D721Med (cell line): Measurements from ENCODE around the gene HSP90AB1.

ENCODE experiments used
- DNase-seq: peaks from one replicate; pipeline ENCODE4 v3.0.0; 2011; ENCODE audit warnings: low spot score; ENCODE audit not compliant: insufficient read length
- FAIRE-seq: peaks from 2 replicates; lab custom pipeline; 2011; peaks lifted over from hg19 to GRCh38; lab: Jason Lieb, UNC
- CTCF ChIP-seq: IDR thresholded peaks from 2 replicates; pipeline ENCODE4 v1.5.1; 2012; ENCODE audit warnings: mild to moderate bottlenecking, control low read depth; ENCODE audit not compliant: insufficient read depth; ENCODE audit errors: missing control alignments

The HSP90AB1 gene

GRCh38 chr6:44260451-44261297 lies 13.8 kb downstream of the HSP90AB1 start:
- FAIRE-seq: no peak
- TF ChIP-seq CTCF: no peak
- no peak for DNase-seq

GRCh38 chr6:44261581-44261980 lies 14.7 kb downstream of the HSP90AB1 start:
- no peak for FAIRE-seq
- DNase-seq: no peak
- TF ChIP-seq CTCF: no peak

- TF ChIP-seq CTCF: no peak
- DNase-seq (no peak), FAIRE-seq (no peak)
Observed at GRCh38 chr6:44262467-44263353, 15.8 kb downstream of the HSP90AB1 start.

- no peak for FAIRE-seq
- TF ChIP-seq CTCF: no peak
Observed at GRCh38 chr6:44263354-44264100, 16.6 kb downstream of the HSP90AB1 start.

GRCh38 chr6:44264154-44265006 lies 17.5 kb downstream of the HSP90AB1 start:
- TF ChIP-seq CTCF: no peak
- FAIRE-seq (no peak), DNase-seq (no peak)

More at GRCh38 chr6:44263354-44264100, 16.6 kb downstream of the HSP90AB1 start:
- no peak for DNase-seq
